Naive thymus-derived CD4-positive, alpha-beta T cell (primary cell): ENCODE results near the gene TERB1. TPM values are rescaled to one million over a fixed set of nuclear protein-coding genes. Genes with fewer than 3 reads are reported as not detected.

Experiments used
- ATAC-seq: fragments of 150-1000 bp; cut with Tn5 transposase; 2 replicates; pipeline ENCODE4 v1.10.0; 2021; ENCODE audit warnings: mild to moderate bottlenecking, moderate library complexity
- CTCF ChIA-PET: fragments of 350-600 bp; sonication (Branson Sonifier 250); formaldehyde crosslinking; loops from one replicate; lab custom pipeline; 2021; ENCODE audit warnings: antibody characterized with exemption; lab: Charles Lee
- POLR2A ChIA-PET: fragments of 350-600 bp; sonication (Branson Sonifier 250); formaldehyde crosslinking; loops from one replicate; lab custom pipeline; 2021; ENCODE audit warnings: antibody characterized with exemption, inconsistent platforms; lab: Charles Lee
- DNase-seq, 9 donors: peaks; one replicate each; pipeline versions ENCODE4 v3.0.0 to v3.0.0-alpha.2; 2020 to 2022; ENCODE audit warnings: mixed read lengths in 1 of 9
- H3K27ac ChIP-seq: one replicate; pipeline ENCODE4 v1.7.0; 2013; ENCODE audit warnings: mild to moderate bottlenecking, low read depth, low read length, moderate library complexity
- H3K27me3 ChIP-seq, 2 donors: one replicate each; pipeline ENCODE4 v1.7.0; 2013; ENCODE audit warnings: low read length in 2 of 2, mild to moderate bottlenecking in 2 of 2, moderate library complexity in 2 of 2; ENCODE audit not compliant: control insufficient read depth in 2 of 2, insufficient read depth in 2 of 2
- H3K36me3 ChIP-seq, 3 experiments: 1 replicate in 2 of 3; 2 replicates in 1 of 3; pipeline ENCODE4 v1.7.0; 2013; ENCODE audit warnings: low read length in 3 of 3, mild to moderate bottlenecking in 3 of 3, moderate library complexity in 1 of 3; ENCODE audit not compliant: insufficient read depth in 3 of 3, control insufficient read depth in 2 of 3
- H3K4me1 ChIP-seq, 2 donors: one replicate each; pipeline ENCODE4 v1.7.0; 2013; ENCODE audit warnings: low read length in 2 of 2, mild to moderate bottlenecking in 2 of 2, moderate library complexity in 1 of 2; ENCODE audit not compliant: control insufficient read depth in 2 of 2, insufficient read depth in 2 of 2
- H3K4me3 ChIP-seq: 2 replicates; pipeline ENCODE4 v1.7.0; 2013; ENCODE audit warnings: mild to moderate bottlenecking, low read length
- H3K9me3 ChIP-seq, 3 experiments: 1 replicate in 2 of 3; 2 replicates in 1 of 3; pipeline ENCODE4 v1.7.0; 2013; ENCODE audit warnings: low read length in 3 of 3; ENCODE audit not compliant: control insufficient read depth in 2 of 3
- H3K27ac Mint-ChIP-seq, 9 donors: one replicate each; pipeline ENCODE4 v1.8.0; 2020 to 2022; ENCODE audit warnings: mixed read lengths in 9 of 9, mild to moderate bottlenecking in 8 of 9, moderate library complexity in 5 of 9, inconsistent platforms in 2 of 9
- H3K27me3 Mint-ChIP-seq, 5 donors: one replicate each; pipeline ENCODE4 v1.8.0; 2021 to 2022; ENCODE audit warnings: mixed read lengths in 5 of 5, mild to moderate bottlenecking in 1 of 5
- H3K36me3 Mint-ChIP-seq, 5 donors: one replicate each; pipeline ENCODE4 v1.8.0; 2020 to 2022; ENCODE audit warnings: mixed read lengths in 5 of 5, mild to moderate bottlenecking in 3 of 5, inconsistent platforms in 1 of 5
- H3K4me1 Mint-ChIP-seq, 7 donors: one replicate each; pipeline ENCODE4 v1.8.0; 2020 to 2022; ENCODE audit warnings: mixed read lengths in 7 of 7, mild to moderate bottlenecking in 3 of 7, inconsistent platforms in 1 of 7
- H3K4me3 Mint-ChIP-seq, 10 donors: one replicate each; pipeline ENCODE4 v1.8.0; 2020 to 2022; ENCODE audit warnings: mild to moderate bottlenecking in 10 of 10, mixed read lengths in 10 of 10, moderate library complexity in 6 of 10, inconsistent platforms in 2 of 10
- H3K9me3 Mint-ChIP-seq, 11 donors: one replicate each; pipeline ENCODE4 v1.8.0; 2020 to 2022; ENCODE audit warnings: mixed read lengths in 11 of 11, mild to moderate bottlenecking in 4 of 11, inconsistent platforms in 1 of 11, moderate library complexity in 1 of 11
- intact Hi-C, 2 donors: fragments of 100-400 bp; cut with micrococcal nuclease; formaldehyde crosslinking; loops; one replicate each; pipeline ENCODE4 v1.15.1; 2023
- polyA plus RNA-seq, 2 donors: library from polyadenylated mRNA; unstranded; fragments of 300-500 nt; fragmentation: Illumina TruSeq; gene quantifications; one replicate each; pipeline ENCODE4 v1.2.3, GENCODE V29; 2021
- total RNA-seq, 6 experiments: library from RNA in 5 of 6; stranded (reverse) in 5 of 6; gene quantifications; 1 replicate in 5 of 6; 2 replicates in 1 of 6; pipeline ENCODE4 v1.2.3 and lab custom pipeline; 2021 to 2026

Gene TERB1
- total and polyA plus RNA-seq, 7 experiments from 2014 or later: 0.16 to 0.83 (median 0.37) TPM; not detected in 3

DNA sequence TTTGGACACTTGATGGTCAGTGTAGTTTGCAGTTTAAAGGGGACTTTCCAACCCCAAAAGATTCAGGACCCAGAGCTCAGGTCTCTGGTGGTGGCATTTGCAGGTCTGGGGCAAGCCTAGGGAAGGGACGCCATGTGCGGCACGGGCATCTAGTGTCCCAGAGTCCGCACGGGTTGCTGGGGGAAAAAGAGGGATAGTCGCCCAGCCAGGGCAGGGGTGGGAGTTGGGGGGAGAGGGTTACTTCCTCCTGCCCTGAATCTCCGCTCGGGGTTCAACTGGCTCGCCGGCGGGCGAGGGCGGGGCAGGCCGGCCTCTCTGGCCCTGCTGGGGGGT, 42.6 kb upstream of the TERB1 start:
- no peak overlapping the region for H3K4me3 ChIP-seq
- Mint-ChIP-seq H3K27ac (no peak overlapping the region), H3K4me1 (peaks cover 0 to 21% (median 5%) of the 10 kb centered on the region in 7 donors), H3K27me3 (peaks cover 35 to 56% (median 38%) of the 10 kb centered on the region in 5 donors), H3K9me3 (peaks cover 0 to 2% (median 0%) of the 10 kb centered on the region in 11 donors), H3K4me3 (peak overlapping the region; percentile 36 to 82 (median 68)), H3K36me3 (peaks cover 0 to 3% (median 0%) of the 10 kb centered on the region in 5 donors)
- DNase-seq (no peak), ATAC-seq (no peak)
- no peak overlapping the region for H3K27ac ChIP-seq
- no peaks in the 10 kb centered on the region for H3K27me3 ChIP-seq
- peaks cover 0 to 4% of the 10 kb centered on the region in 2 donors for H3K4me1 ChIP-seq
- no peaks in the 10 kb centered on the region for H3K36me3 ChIP-seq
- ChIA-PET POLR2A (no interaction called here), CTCF (interaction anchor here (1.2 kb wide), 1 partner anchor 13 kb away, joined by 3 read pairs; the partner anchor contains the start of gene NAE1)
- intact Hi-C loops: no loop called here
- H3K9me3 ChIP-seq: no peaks in the 10 kb centered on the region

DNA sequence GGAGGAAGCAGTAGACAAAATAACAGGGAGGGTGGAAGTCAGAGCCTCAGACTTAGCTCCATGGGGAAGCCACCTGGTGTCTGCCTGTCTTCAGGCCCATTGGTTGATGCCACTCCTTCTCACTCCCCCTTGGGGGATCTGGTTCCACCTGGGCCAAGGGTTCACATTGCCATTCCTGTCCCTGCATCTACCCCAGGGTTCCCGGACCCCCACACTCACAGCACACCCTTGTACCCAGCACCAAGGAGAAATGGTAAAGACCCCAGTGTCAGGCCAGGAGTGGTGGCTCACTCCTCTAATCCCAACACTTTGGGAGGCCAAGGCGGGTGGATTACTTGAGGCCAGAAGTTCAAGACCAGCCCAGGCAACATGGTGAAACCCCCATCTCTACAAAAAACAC, 41.8 kb upstream of the TERB1 start:
- POLR2A ChIA-PET: interaction anchor here (1.0 kb wide), 1 partner anchor 13 kb away, joined by 3 read pairs; no protein-coding TSS in a partner anchor
- H3K4me1 ChIP-seq: peaks cover 0 to 4% of the 10 kb centered on the region in 2 donors
- CTCF ChIA-PET: no interaction called here
- no peaks in the 10 kb centered on the region for H3K36me3 ChIP-seq
- peaks cover 0 to 3% (median 0%) of the 10 kb centered on the region in 5 donors for H3K36me3 Mint-ChIP-seq
- H3K27ac Mint-ChIP-seq: no peak overlapping the region
- H3K27me3 Mint-ChIP-seq: peaks cover 35 to 64% (median 42%) of the 10 kb centered on the region in 5 donors
- peak overlapping the region in 3 of 10 donors; percentile 17 to 78 (median 61) for H3K4me3 Mint-ChIP-seq
- no peak for DNase-seq
- ATAC-seq: no peak
- intact Hi-C loops: no loop called here
- no peaks in the 10 kb centered on the region for H3K9me3 ChIP-seq
- H3K27me3 ChIP-seq: no peaks in the 10 kb centered on the region
- peaks cover 0 to 2% (median 0%) of the 10 kb centered on the region in 11 donors for H3K9me3 Mint-ChIP-seq
- no peak overlapping the region for H3K27ac ChIP-seq
- H3K4me3 ChIP-seq: no peak overlapping the region
- peaks cover 0 to 18% (median 5%) of the 10 kb centered on the region in 7 donors for H3K4me1 Mint-ChIP-seq

DNA sequence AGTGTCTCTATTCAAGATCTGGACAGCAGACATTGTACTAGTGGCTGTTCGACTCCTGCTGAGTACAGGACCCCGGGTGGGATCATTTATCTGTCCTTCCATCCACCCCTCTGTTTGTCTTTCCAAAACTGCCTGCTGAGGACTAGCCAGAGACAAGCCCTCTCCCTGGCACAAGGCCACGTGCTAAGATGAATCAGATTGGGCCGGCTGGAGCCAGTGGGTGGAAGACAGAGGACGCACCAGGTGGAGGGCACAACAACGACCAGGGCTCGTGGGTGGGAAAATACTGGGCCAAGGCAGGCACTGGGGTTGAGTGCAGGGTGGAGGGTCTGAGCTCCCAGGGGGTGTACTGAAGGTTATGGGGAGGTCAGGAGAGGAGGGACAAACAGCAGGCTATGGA, 41.4 kb upstream of the TERB1 start:
- POLR2A ChIA-PET: interaction anchor here (1.0 kb wide), 1 partner anchor 13 kb away, joined by 3 read pairs; no protein-coding TSS in a partner anchor
- Histone ChIP-seq H3K9me3 (no peaks in the 10 kb centered on the region), H3K27ac (no peak overlapping the region), H3K4me1 (peaks cover 0 to 4% of the 10 kb centered on the region in 2 donors), H3K4me3 (no peak overlapping the region), H3K27me3 (no peaks in the 10 kb centered on the region), H3K36me3 (no peaks in the 10 kb centered on the region)
- DNase-seq: no peak
- ATAC-seq: no peak
- CTCF ChIA-PET: interaction anchor here (1.2 kb wide), 1 partner anchor 32 kb away, joined by 3 read pairs; no protein-coding TSS in a partner anchor
- intact Hi-C loops: no loop called here
- Mint-ChIP-seq H3K36me3 (peaks cover 0 to 3% (median 0%) of the 10 kb centered on the region in 5 donors), H3K27me3 (peaks cover 35 to 66% (median 43%) of the 10 kb centered on the region in 5 donors), H3K27ac (no peak overlapping the region), H3K9me3 (peaks cover 0 to 2% (median 0%) of the 10 kb centered on the region in 11 donors), H3K4me3 (peak overlapping the region in 1 of 10 donors; percentile 78), H3K4me1 (peaks cover 0 to 13% (median 5%) of the 10 kb centered on the region in 7 donors)

DNA sequence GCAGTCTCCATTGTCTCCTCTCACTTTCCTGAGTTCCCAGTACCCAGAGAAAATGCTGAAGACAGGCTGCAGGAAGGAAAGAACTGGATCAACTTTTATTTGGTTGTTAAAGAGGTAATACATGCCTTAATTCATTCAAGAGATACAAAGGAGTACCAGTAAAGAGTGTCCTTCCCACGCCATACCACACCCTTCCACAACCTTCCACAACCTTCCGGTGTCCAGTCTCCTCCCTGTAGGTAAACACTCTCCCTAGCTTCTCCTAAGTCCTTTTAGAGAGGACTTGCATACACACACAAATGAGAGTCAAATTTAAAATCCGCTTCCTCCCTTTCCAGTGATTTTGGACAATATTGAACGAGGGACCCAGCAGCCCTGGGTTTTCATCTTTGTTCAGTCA, 40.0 kb upstream of the TERB1 start:
- Mint-ChIP-seq H3K27ac (no peak overlapping the region), H3K9me3 (peaks cover 0 to 2% (median 0%) of the 10 kb centered on the region in 11 donors), H3K4me1 (peaks cover 0 to 10% (median 5%) of the 10 kb centered on the region in 7 donors), H3K4me3 (no peak overlapping the region), H3K36me3 (peaks cover 0 to 3% (median 0%) of the 10 kb centered on the region in 5 donors), H3K27me3 (peaks cover 33 to 74% (median 36%) of the 10 kb centered on the region in 5 donors)
- H3K27me3 ChIP-seq: no peaks in the 10 kb centered on the region
- ATAC-seq (no peak), DNase-seq (no peak)
- H3K4me3 ChIP-seq: no peak overlapping the region
- no peaks in the 10 kb centered on the region for H3K36me3 ChIP-seq
- intact Hi-C loops: no loop called here
- ChIA-PET CTCF (interaction anchor here (1.2 kb wide), 1 partner anchor 33 kb away, joined by 3 read pairs; no protein-coding TSS in a partner anchor), POLR2A (no interaction called here)
- H3K9me3 ChIP-seq: no peaks in the 10 kb centered on the region
- no peak overlapping the region for H3K27ac ChIP-seq
- H3K4me1 ChIP-seq: peaks cover 0 to 4% of the 10 kb centered on the region in 2 donors

DNA sequence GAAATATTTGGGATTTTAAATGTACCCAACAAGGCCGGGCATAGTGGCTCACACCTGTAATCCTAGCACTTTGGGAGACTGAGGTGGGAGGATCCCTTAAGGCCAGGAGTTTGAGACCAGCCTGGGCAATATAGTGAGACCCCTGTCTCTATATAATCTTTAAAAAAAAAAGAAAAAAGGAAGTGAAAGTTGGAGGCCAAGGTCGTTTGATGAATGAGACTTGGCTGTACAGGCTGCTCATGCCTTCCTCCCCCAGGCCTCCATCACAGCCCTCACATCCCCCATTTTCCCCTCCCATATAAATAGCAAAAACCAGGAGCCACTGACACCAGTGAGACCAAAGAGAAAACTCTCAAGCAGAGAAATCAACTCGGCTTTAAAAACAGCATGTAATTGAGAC, 39.5 kb upstream of the TERB1 start:
- ATAC-seq (no peak), DNase-seq (no peak)
- no peaks in the 10 kb centered on the region for H3K27me3 ChIP-seq
- peaks cover 0 to 10% (median 5%) of the 10 kb centered on the region in 7 donors for H3K4me1 Mint-ChIP-seq
- no peaks in the 10 kb centered on the region for H3K9me3 ChIP-seq
- H3K4me3 Mint-ChIP-seq: no peak overlapping the region
- no peaks in the 10 kb centered on the region for H3K9me3 Mint-ChIP-seq
- H3K27ac ChIP-seq: no peak overlapping the region
- no peaks in the 10 kb centered on the region for H3K36me3 ChIP-seq
- ChIA-PET CTCF (no interaction called here), POLR2A (no interaction called here)
- intact Hi-C loops: no loop called here
- H3K27ac Mint-ChIP-seq: no peak overlapping the region
- no peak overlapping the region for H3K4me3 ChIP-seq
- H3K36me3 Mint-ChIP-seq: peaks cover 0 to 3% (median 0%) of the 10 kb centered on the region in 5 donors
- peaks cover 0 to 4% of the 10 kb centered on the region in 2 donors for H3K4me1 ChIP-seq
- H3K27me3 Mint-ChIP-seq: peaks cover 28 to 69% (median 31%) of the 10 kb centered on the region in 5 donors

DNA sequence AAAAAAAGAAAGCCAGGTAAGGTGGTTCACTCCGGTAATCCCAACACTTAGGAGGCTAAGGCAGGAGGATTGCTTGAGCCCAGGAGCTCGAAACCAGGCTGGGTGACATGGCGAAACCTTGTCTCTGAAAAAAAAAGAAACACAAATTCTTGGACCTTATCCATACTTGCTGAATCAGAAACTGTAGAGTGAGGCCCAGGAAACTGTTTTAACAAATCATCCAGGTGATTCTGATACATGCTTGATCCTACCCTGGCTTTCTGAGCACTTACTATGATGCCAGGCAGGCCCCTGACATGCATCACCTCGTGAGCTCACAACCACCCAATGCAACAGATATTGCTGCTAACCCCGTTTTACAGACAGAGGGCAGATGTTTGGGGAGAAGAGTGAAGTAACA, 33.4 kb upstream of the TERB1 start:
- Mint-ChIP-seq H3K4me1 (peaks cover 0 to 8% (median 1%) of the 10 kb centered on the region in 7 donors), H3K27ac (no peak overlapping the region), H3K9me3 (no peaks in the 10 kb centered on the region), H3K36me3 (no peaks in the 10 kb centered on the region), H3K27me3 (peaks cover 0 to 25% (median 4%) of the 10 kb centered on the region in 5 donors), H3K4me3 (no peak overlapping the region)
- no peak overlapping the region for H3K27ac ChIP-seq
- peaks cover 3 to 9% of the 10 kb centered on the region in 2 donors for H3K4me1 ChIP-seq
- no peaks in the 10 kb centered on the region for H3K27me3 ChIP-seq
- no peak overlapping the region for H3K4me3 ChIP-seq
- DNase-seq (no peak), ATAC-seq (no peak)
- ChIA-PET CTCF (no interaction called here), POLR2A (no interaction called here)
- intact Hi-C loops: loop anchor here in 1 of 2 donors (5.0 kb wide), 2 partner anchors 82 to 93 kb away; partner anchors contain the start of genes DYNC1LI2 and RRAD
- H3K9me3 ChIP-seq: no peaks in the 10 kb centered on the region
- peaks cover 0 to 4% (median 0%) of the 10 kb centered on the region in 3 experiments for H3K36me3 ChIP-seq
